Mesothelial cell of epicardium (in vitro differentiated cells): ENCODE measurements around the gene DEUP1. TPM values are rescaled to one million over a fixed set of nuclear protein-coding genes. Genes with fewer than 3 reads are reported as not detected.
"Not testable (repeated sequence)": the region's sequence is repeated elsewhere in the genome, so short reads cannot be mapped to it uniquely, and the experiment has no call there.

Experiments used
- DNase-seq, 2 experiments: peaks; one replicate each; pipeline ENCODE4 v3.0.0; 2021; ENCODE audit warnings: low spot score in 2 of 2; ENCODE audit not compliant: unreplicated experiment in 2 of 2
- H3K27ac Mint-ChIP-seq: 2 replicates; pipeline ENCODE4 v1.8.0; 2021; ENCODE audit warnings: mixed read lengths
- H3K27me3 Mint-ChIP-seq: 2 replicates; pipeline ENCODE4 v1.8.0; 2021; ENCODE audit warnings: low read depth, mixed read lengths
- H3K36me3 Mint-ChIP-seq: 2 replicates; pipeline ENCODE4 v1.8.0; 2021; ENCODE audit warnings: mixed read lengths
- H3K4me1 Mint-ChIP-seq: 2 replicates; pipeline ENCODE4 v1.8.0; 2021; ENCODE audit warnings: mixed read lengths
- H3K4me3 Mint-ChIP-seq: 2 replicates; pipeline ENCODE4 v1.8.0; 2021; ENCODE audit warnings: mild to moderate bottlenecking, moderate library complexity, mixed read lengths
- H3K9me3 Mint-ChIP-seq: 2 replicates; pipeline ENCODE4 v1.8.0; 2021; ENCODE audit warnings: mixed read lengths
- CTCF ChIP-seq: fragments of 200-600 bp; sonication (generic); IDR thresholded peaks from one replicate; pipeline ENCODE4 v1.5.0; 2021; ENCODE audit warnings: antibody characterized with exemption; ENCODE audit not compliant: unreplicated experiment
- total RNA-seq: library from RNA; stranded (reverse); gene quantifications from 3 replicates; pipeline ENCODE4 v1.2.1, GENCODE V29; 2021

The DEUP1 gene
- total RNA-seq, 1 donor from 2014 or later, result 1.2 TPM

DNA sequence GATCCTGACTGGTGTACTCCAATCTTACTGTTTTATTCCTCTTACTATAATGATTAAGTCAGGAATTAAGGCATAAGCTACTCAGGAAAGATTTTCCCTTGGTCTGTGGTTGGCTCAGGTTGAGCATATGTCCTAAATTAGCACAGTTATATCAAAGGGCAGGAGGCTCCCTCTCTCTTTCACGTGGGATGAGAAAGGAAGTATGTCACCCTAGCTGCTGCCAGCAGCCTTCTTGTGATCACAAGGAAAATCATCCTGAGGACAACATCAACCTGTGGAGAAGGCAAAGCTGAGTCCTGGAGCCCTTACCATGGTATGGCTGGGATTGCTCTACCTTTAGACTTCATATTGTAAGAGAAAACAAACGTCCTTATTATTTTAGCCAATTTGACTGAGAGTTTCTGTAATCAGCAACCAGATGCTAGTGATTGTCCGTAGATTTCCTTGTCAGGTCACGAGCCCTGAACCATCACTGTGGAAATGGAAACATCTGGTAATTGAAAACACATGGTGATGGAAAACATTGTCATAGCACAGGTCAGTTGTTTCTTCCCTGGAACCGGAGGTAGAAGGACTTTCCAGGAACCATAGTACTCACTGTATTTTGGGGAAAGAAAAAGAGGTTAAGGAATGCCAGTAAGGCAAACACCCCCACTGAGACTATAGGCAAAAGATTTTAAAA, 40.6 kb upstream of the DEUP1 start:
- no peaks in the 10 kb centered on the region for H3K9me3 Mint-ChIP-seq
- no peak overlapping the region for H3K27ac Mint-ChIP-seq
- H3K4me1 Mint-ChIP-seq, result peaks cover 21% of the 10 kb centered on the region
- H3K27me3 Mint-ChIP-seq, result peaks cover 10% of the 10 kb centered on the region
- no peaks in the 10 kb centered on the region for H3K36me3 Mint-ChIP-seq
- no peak for DNase-seq
- H3K4me3 Mint-ChIP-seq, result no peak overlapping the region
- no peak for TF ChIP-seq CTCF

DNA sequence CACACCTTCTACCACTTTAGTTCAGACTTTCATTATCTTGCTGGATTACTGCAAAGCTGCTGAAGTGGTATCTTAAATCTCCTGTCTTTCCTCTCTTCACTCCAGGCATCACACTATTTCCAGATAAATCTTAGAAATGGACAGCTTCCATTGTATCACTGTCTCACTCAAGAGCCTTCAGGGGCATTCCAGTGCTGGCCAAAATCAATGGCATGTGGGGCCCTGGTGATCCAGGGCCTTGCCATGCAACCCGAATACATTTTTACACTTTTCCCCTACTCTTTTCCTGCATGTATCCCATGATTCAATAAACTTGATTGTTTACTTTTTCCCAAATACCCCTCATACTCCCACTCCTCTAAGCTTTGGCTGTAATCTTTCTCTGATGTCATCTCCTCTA, 39.4 kb upstream of the DEUP1 start:
- Mint-ChIP-seq H3K4me3 (no peak overlapping the region), H3K4me1 (peaks cover 21% of the 10 kb centered on the region), H3K36me3 (no peaks in the 10 kb centered on the region), H3K27me3 (peaks cover 10% of the 10 kb centered on the region), H3K27ac (no peak overlapping the region), H3K9me3 (no peaks in the 10 kb centered on the region)
- DNase-seq, result no peak
- TF ChIP-seq CTCF, result no peak

- Mint-ChIP-seq H3K27ac (no peak overlapping the region), H3K9me3 (no peaks in the 10 kb centered on the region), H3K4me1 (peaks cover 18% of the 10 kb centered on the region), H3K27me3 (peaks cover 10% of the 10 kb centered on the region), H3K4me3 (no peak overlapping the region), H3K36me3 (no peaks in the 10 kb centered on the region)
- no peak for TF ChIP-seq CTCF
- DNase-seq, result no peak
Measured at GRCh38 chr11:93291898-93292297, 38.6 kb upstream of the DEUP1 start.

DNA sequence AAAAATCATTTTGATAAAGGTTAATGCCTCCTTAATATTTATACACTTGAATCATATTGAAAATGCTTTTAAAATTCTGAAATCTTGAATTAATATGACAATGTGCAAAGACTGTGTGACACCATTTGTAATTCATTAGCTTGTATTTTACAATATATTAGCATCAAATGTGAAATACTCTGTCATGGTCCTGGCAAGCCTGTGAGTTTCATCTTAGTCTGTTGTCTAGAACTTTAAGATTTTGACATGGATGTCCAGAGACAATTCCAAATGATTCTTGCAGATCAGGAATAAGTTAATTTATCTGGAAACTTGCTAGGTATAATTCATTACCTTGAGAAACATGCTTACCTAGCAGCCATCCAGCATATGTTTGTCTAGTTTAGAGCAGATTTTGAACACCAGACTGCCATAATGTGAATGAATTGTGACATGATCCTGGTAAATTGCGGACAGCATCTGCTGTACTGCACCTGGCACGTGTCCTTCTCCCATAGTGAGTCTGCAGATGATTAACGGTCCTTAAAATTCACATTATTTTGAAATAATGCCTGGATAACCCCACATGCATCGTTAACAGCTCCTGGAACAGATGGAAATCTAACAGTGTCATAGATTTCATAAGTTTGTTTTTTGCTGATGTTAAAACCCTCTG, 34.5 kb upstream of the DEUP1 start:
- Mint-ChIP-seq H3K4me3 (no peak overlapping the region), H3K36me3 (no peaks in the 10 kb centered on the region), H3K9me3 (no peaks in the 10 kb centered on the region), H3K4me1 (peaks cover 12% of the 10 kb centered on the region), H3K27ac (no peak overlapping the region), H3K27me3 (no peaks in the 10 kb centered on the region)
- TF ChIP-seq CTCF, result no peak
- no peak for DNase-seq

DNA sequence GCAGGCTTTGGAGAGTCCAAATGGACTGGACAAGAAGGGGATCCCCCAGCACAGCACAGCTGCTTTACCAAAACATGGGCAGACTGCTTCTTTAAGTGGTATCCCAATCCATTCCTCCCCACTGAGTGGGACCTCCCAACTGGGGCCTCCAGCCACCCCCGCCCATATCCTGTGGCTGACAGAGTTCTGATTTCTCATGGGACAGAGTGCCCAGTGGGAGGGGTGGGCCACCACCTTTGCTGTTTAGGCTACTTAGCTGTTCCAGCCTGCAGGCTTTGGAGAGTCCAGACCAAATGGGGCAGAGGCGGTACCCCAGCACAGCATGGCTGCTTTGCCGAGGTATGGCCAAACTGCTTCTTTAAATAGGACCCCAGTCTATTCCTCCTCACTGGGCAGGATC, 26.9 kb upstream of the DEUP1 start:
- DNase-seq, result no peak
- no peak overlapping the region for H3K4me3 Mint-ChIP-seq
- no peak for TF ChIP-seq CTCF
- H3K27ac Mint-ChIP-seq, result no peak overlapping the region
- H3K9me3 Mint-ChIP-seq, result peaks cover 26% of the 10 kb centered on the region
- H3K4me1 Mint-ChIP-seq, result no peaks in the 10 kb centered on the region
- peaks cover under 1% of the 10 kb centered on the region for H3K36me3 Mint-ChIP-seq
- H3K27me3 Mint-ChIP-seq, result no peaks in the 10 kb centered on the region

GRCh38 chr11:93314399-93314798, 16.1 kb upstream of the DEUP1 start:
- not testable (repeated sequence) for H3K4me1 Mint-ChIP-seq, DNase-seq, H3K4me3 Mint-ChIP-seq, H3K27me3 Mint-ChIP-seq, H3K27ac Mint-ChIP-seq
- Mint-ChIP-seq H3K9me3 (peaks cover 67% of the 10 kb centered on the region), H3K36me3 (peaks cover 30% of the 10 kb centered on the region)
